Trophoblast cell (in vitro differentiated cells and primary cell): Measurements from ENCODE around the gene CROCC2.

ENCODE experiments used
- DNase-seq, 2 donors: peaks; one replicate each; pipeline ENCODE4 v3.0.0-alpha.2; 2016
- H2AFZ ChIP-seq: 2 replicates; pipeline ENCODE4 v1.6.1; 2013; ENCODE audit warnings: low read length, moderate library complexity, mild to moderate bottlenecking; ENCODE audit not compliant: insufficient read depth, poor library complexity
- H2AK5ac ChIP-seq: 2 replicates; pipeline ENCODE4 v1.6.1; 2013; ENCODE audit warnings: mild to moderate bottlenecking, low read length
- H2BK120ac ChIP-seq: 2 replicates; pipeline ENCODE4 v1.6.1; 2013; ENCODE audit warnings: low read length, mild to moderate bottlenecking, moderate library complexity; ENCODE audit not compliant: insufficient read depth, poor library complexity
- H2BK12ac ChIP-seq: 2 replicates; pipeline ENCODE4 v1.6.1; 2013; ENCODE audit warnings: mild to moderate bottlenecking, low read length, moderate library complexity
- H2BK5ac ChIP-seq: 2 replicates; pipeline ENCODE4 v1.6.1; 2013; ENCODE audit warnings: low read length, low read depth, moderate library complexity, mild to moderate bottlenecking; ENCODE audit not compliant: poor library complexity
- H3K14ac ChIP-seq: 2 replicates; pipeline ENCODE4 v1.6.1; 2013; ENCODE audit warnings: mild to moderate bottlenecking, low read length
- H3K18ac ChIP-seq: 2 replicates; pipeline ENCODE4 v1.6.1; 2013; ENCODE audit warnings: mild to moderate bottlenecking, low read length
- H3K23ac ChIP-seq: 2 replicates; pipeline ENCODE4 v1.6.1; 2013; ENCODE audit warnings: low read length
- H3K27ac ChIP-seq: 2 replicates; pipeline ENCODE4 v1.5.1; 2013; ENCODE audit warnings: low read depth, mild to moderate bottlenecking, inconsistent platforms, low read length, moderate library complexity
- H3K27me3 ChIP-seq: 2 replicates; pipeline ENCODE4 v1.6.1; 2013; ENCODE audit warnings: inconsistent platforms, mild to moderate bottlenecking, low read length, moderate library complexity; ENCODE audit not compliant: insufficient read depth
- H3K36me3 ChIP-seq, 2 experiments: 1 replicate in 1 of 2; 2 replicates in 1 of 2; pipeline ENCODE4 v1.6.1; 2013; ENCODE audit warnings: low read length in 2 of 2, mild to moderate bottlenecking in 2 of 2, moderate library complexity in 1 of 2; ENCODE audit not compliant: insufficient read depth in 2 of 2, control insufficient read depth in 1 of 2
- H3K4ac ChIP-seq: 2 replicates; pipeline ENCODE4 v1.6.1; 2013; ENCODE audit warnings: low read depth, mild to moderate bottlenecking, low read length, moderate library complexity
- H3K4me1 ChIP-seq, 2 experiments: 1 replicate in 1 of 2; 2 replicates in 1 of 2; pipeline ENCODE4 v1.6.1; 2013; ENCODE audit warnings: low read length in 2 of 2, mild to moderate bottlenecking in 2 of 2, moderate library complexity in 1 of 2; ENCODE audit not compliant: insufficient read depth in 2 of 2, control insufficient read depth in 1 of 2
- H3K4me2 ChIP-seq: 2 replicates; pipeline ENCODE4 v1.6.1; 2013; ENCODE audit warnings: inconsistent platforms, mild to moderate bottlenecking, low read length, moderate library complexity
- H3K4me3 ChIP-seq: 2 replicates; pipeline ENCODE4 v1.5.1; 2013; ENCODE audit warnings: mild to moderate bottlenecking, low read depth, low read length, inconsistent platforms
- H3K79me1 ChIP-seq: one replicate; pipeline ENCODE4 v1.6.1; 2013; ENCODE audit warnings: low read length
- H3K79me2 ChIP-seq: 2 replicates; pipeline ENCODE4 v1.6.1; 2013; ENCODE audit warnings: low read length, mild to moderate bottlenecking; ENCODE audit not compliant: control insufficient read depth, insufficient read depth, poor library complexity
- H3K9ac ChIP-seq: 2 replicates; pipeline ENCODE4 v1.6.1; 2013; ENCODE audit warnings: mild to moderate bottlenecking, low read length
- H3K9me3 ChIP-seq: 2 replicates; pipeline ENCODE4 v1.6.1; 2013; ENCODE audit warnings: low read depth, mild to moderate bottlenecking, control low read depth, inconsistent platforms, low read length; ENCODE audit not compliant: insufficient read depth
- H4K12ac ChIP-seq: 2 replicates; pipeline ENCODE4 v1.6.1; 2013; ENCODE audit warnings: low read depth, mild to moderate bottlenecking, low read length, moderate library complexity
- H4K8ac ChIP-seq: 2 replicates; pipeline ENCODE4 v1.6.1; 2013; ENCODE audit warnings: low read depth, mild to moderate bottlenecking, low read length, moderate library complexity
- H4K91ac ChIP-seq: one replicate; pipeline ENCODE4 v1.6.1; 2013; ENCODE audit warnings: low read depth, mild to moderate bottlenecking, low read length, moderate library complexity
- WGBS: extraction: QIAGEN DNeasy Blood & Tissue Kit; methylation state at CpG from one replicate; pipeline ENCODE4 v1.1.7; 2013; ENCODE audit warnings: missing lambda C conversion rate; ENCODE audit not compliant: insufficient read length, insufficient coverage; ENCODE audit errors: extremely low coverage; 5-methylcytosine and 5-hydroxymethylcytosine counted together

Gene CROCC2

DNA sequence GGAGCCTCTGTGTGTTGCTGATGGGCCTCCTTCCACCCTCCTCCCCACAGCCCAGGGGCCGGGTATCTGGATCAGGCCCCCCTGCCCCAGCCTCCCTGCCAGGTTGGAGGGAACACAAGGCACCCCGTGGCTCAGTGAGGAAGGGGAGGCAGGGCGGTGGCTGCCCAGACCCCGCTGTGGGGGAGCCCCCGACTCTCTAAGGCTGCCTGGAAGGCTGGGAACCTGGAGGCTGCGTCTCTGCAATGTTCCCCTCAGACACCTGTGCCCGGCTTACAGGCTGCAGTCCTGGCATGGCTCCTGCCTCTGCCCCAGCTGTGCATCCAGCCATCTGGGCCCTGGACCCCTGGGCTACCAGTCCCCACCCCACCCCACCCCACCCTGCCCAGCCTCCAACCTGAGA is 9.7 kb upstream of the CROCC2 start:
- Histone ChIP-seq H3K27ac (no peak overlapping the region), H3K4me3 (no peak overlapping the region), H3K79me1 (no peaks in the 10 kb centered on the region), H2AK5ac (no peak overlapping the region), H2BK12ac (no peak overlapping the region), H3K4me1 (peaks cover 28 to 34% of the 10 kb centered on the region in 2 experiments), H3K27me3 (no peaks in the 10 kb centered on the region), H2BK120ac (no peak overlapping the region), H4K91ac (no peak overlapping the region), H3K4ac (no peak overlapping the region), H3K9ac (no peak overlapping the region), H2AFZ (no peak overlapping the region), H4K12ac (no peak overlapping the region), H3K14ac (no peak overlapping the region), H3K9me3 (peaks cover 3% of the 10 kb centered on the region), H3K23ac (no peak overlapping the region), H3K4me2 (no peak overlapping the region), H3K36me3 (no peaks in the 10 kb centered on the region), H3K18ac (no peak overlapping the region), H2BK5ac (no peak overlapping the region), H3K79me2 (no peaks in the 10 kb centered on the region), H4K8ac (no peak overlapping the region)
- no CpG with 5 or more reads among the region's 7 CpGs for WGBS
- no peak for DNase-seq

DNA sequence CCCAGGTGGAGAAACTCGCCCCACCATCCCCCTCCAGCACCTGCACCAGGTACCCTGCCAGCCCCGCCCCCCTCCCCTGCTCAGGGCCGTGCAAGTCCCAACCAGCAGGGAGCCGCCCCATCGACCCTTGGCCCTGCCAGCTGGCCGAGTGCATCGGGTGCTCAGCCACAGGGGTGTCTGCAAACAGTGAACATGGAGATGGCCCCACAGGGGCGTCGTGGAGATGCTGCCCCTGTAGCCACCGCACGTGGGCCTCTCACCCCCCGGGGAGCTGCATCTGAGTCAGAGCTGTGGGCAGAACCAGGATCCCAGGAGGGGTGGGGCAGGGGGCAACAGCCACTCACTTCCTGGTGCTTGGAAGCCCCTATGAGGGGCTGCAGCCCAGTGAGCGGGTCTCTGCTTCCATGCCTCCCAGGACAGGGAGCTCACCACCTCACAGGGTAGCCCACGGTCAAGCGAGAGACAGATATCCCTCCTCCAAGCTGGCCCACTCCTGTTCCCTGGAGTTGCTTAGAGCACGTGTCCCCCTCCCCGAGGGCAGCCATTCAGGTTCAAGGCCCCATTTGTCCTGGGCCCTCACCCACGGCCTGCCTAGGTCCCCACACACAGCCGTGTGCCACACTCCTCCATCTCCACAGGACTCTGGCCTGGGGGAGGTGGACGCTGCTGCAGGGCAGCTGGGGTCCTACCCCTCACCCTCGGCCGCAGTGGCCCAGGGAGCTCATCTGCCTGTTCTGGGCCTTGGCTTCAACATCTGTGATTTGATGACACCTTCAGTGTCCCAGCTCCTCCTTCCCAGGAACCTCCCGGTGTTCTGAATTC is 9.1 kb upstream of the CROCC2 start:
- Histone ChIP-seq H4K12ac (no peak overlapping the region), H3K14ac (no peak overlapping the region), H3K9me3 (peaks cover 3% of the 10 kb centered on the region), H4K91ac (no peak overlapping the region), H4K8ac (no peak overlapping the region), H3K18ac (no peak overlapping the region), H2AFZ (no peak overlapping the region), H3K4me3 (no peak overlapping the region), H3K9ac (no peak overlapping the region), H3K27ac (no peak overlapping the region), H3K23ac (no peak overlapping the region), H2AK5ac (no peak overlapping the region), H3K79me2 (no peaks in the 10 kb centered on the region), H3K4me1 (peaks cover 30 to 34% of the 10 kb centered on the region in 2 experiments), H3K27me3 (no peaks in the 10 kb centered on the region), H3K4ac (no peak overlapping the region), H3K36me3 (no peaks in the 10 kb centered on the region), H3K79me1 (no peaks in the 10 kb centered on the region), H3K4me2 (no peak overlapping the region), H2BK120ac (no peak overlapping the region), H2BK5ac (no peak overlapping the region), H2BK12ac (no peak overlapping the region)
- no peak for DNase-seq
- WGBS: no CpG with 5 or more reads among the region's 23 CpGs

DNA sequence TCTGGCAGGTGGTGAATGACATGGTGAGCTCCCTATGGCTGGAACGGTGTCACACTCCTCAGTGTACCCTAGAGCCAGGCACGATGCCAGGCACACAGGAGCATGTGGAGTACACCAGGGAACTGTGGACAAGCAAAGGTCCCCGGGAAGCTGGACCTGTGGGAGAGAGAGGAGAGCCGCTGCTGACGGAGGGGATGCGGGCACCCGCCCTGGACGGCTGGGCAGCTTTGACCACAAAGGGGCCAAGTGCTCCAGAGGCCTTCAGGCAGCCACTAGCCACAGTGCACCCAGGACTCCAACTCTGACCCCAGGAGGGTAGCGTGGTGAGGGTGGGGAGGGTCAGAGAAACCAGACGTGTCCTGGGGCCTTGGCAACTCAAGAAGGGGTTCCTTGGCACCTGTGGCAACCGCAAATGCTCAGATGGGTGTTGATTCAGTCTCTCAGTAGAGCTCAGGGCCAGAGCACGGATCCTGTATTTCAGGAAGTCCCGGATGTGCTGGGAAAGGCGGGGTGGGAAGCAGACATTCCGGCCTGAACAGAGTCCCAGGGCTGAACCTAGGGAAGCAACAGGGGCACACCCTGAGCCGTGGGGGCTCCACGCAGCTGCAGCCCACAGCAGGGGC is 7.9 kb upstream of the CROCC2 start:
- H3K27ac ChIP-seq: no peak overlapping the region
- H3K18ac ChIP-seq: no peak overlapping the region
- H3K36me3 ChIP-seq: no peaks in the 10 kb centered on the region
- no peak overlapping the region for H2BK12ac ChIP-seq
- no peak overlapping the region for H3K14ac ChIP-seq
- H3K23ac ChIP-seq: no peak overlapping the region
- H3K4ac ChIP-seq: no peak overlapping the region
- H4K12ac ChIP-seq: no peak overlapping the region
- no peak overlapping the region for H3K4me2 ChIP-seq
- no CpG with 5 or more reads among the region's 17 CpGs for WGBS
- H2BK120ac ChIP-seq: no peak overlapping the region
- H2BK5ac ChIP-seq: no peak overlapping the region
- peaks cover 3% of the 10 kb centered on the region for H3K9me3 ChIP-seq
- H4K8ac ChIP-seq: no peak overlapping the region
- H3K9ac ChIP-seq: no peak overlapping the region
- H4K91ac ChIP-seq: no peak overlapping the region
- H3K4me1 ChIP-seq: peaks cover 29 to 34% of the 10 kb centered on the region in 2 experiments
- H2AFZ ChIP-seq: no peak overlapping the region
- no peak overlapping the region for H3K4me3 ChIP-seq
- H3K79me1 ChIP-seq: no peaks in the 10 kb centered on the region
- H3K27me3 ChIP-seq: no peaks in the 10 kb centered on the region
- DNase-seq: peak in 1 of 2 donors; percentile 41
- no peaks in the 10 kb centered on the region for H3K79me2 ChIP-seq
- H2AK5ac ChIP-seq: no peak overlapping the region

DNA sequence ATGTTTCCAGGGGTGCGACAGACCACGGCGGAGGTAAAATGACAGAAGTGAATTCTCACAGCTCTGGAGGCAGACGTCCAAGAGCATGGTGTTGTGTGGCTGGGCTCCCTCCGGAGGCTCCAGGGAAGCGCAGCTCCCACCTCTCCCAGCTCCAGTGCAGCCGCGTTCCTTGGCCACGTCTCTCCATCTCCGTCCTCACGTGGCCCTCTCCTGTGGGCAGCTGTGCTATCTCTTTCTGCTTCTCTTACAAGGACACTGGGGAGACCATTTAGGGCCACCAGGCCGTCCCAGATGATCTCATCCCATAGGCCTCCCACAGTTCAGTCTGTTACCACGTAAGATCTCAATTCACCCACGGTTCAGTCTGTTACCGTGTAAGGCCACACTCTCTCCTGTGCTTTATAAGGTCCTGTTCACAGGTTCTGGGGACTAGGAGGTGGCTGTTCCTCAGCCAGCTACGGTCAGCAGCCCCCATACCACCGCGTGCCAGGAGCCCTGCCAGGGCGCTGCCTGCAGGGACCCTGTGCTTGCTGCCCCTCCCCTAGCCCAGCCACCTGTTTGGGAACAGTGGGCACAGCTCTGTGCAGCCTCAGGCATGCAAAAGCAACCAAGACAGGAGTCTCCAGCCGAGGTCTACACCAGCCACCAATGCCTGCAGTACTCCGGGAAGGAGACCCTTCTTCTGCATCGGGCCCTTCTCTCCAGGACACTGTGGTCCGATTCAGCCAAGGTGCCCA is 7.2 kb upstream of the CROCC2 start:
- no peak for DNase-seq
- no peak overlapping the region for H3K4ac ChIP-seq
- H3K27ac ChIP-seq: no peak overlapping the region
- H3K9ac ChIP-seq: no peak overlapping the region
- no peak overlapping the region for H4K12ac ChIP-seq
- no peak overlapping the region for H3K4me2 ChIP-seq
- no peak overlapping the region for H2BK12ac ChIP-seq
- H4K91ac ChIP-seq: no peak overlapping the region
- peaks cover 22 to 28% of the 10 kb centered on the region in 2 experiments for H3K4me1 ChIP-seq
- no peak overlapping the region for H3K18ac ChIP-seq
- no peak overlapping the region for H4K8ac ChIP-seq
- H3K36me3 ChIP-seq: no peaks in the 10 kb centered on the region
- no peak overlapping the region for H2BK120ac ChIP-seq
- no peak overlapping the region for H3K23ac ChIP-seq
- peaks cover 3% of the 10 kb centered on the region for H3K9me3 ChIP-seq
- WGBS: no CpG with 5 or more reads among the region's 23 CpGs
- no peak overlapping the region for H2BK5ac ChIP-seq
- H3K14ac ChIP-seq: no peak overlapping the region
- H2AFZ ChIP-seq: no peak overlapping the region
- no peaks in the 10 kb centered on the region for H3K27me3 ChIP-seq
- H2AK5ac ChIP-seq: no peak overlapping the region
- no peak overlapping the region for H3K4me3 ChIP-seq
- H3K79me2 ChIP-seq: no peaks in the 10 kb centered on the region
- no peaks in the 10 kb centered on the region for H3K79me1 ChIP-seq
